Measurements from ENCODE around the gene CTSL.

CTSL gene

DNA sequence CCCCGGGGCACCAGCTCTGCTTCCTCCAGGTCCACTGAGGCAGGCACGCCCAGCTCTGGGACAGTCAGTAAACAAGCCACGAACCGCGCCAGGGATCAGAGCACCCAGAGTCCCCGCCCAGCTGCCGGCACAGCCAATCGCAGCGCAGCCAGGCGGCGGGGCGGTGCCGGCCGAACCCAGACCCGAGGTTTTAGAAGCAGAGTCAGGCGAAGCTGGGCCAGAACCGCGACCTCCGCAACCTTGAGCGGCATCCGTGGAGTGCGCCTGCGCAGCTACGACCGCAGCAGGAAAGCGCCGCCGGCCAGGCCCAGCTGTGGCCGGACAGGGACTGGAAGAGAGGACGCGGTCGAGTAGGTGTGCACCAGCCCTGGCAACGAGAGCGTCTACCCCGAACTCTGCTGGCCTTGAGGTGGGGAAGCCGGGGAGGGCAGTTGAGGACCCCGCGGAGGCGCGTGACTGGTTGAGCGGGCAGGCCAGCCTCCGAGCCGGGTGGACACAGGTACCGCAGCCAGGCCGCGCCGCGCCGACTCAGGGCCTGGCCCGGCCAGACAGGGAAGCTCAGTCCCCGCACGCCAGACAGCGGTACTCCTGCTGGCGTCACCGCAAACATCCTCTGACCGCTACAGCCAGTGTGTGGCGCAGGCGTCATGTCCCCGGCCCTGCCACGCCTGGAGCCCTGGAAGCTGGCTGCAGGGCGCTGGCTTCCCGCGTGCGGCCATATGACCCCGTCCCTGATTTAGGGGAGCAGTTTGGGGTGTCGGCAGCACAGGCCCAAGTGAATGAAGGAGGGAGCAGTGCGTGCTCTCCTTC lies at the start of gene CTSL:
Gene CTSL, plus strand, starts transcription at position 220 of the 810 bp plus-strand sequence. CDS start 1,485 bp downstream, outside the sequence.
- DNase-seq (ENCODE audit: low read depth in 2 of 2), result peak; percentile 35 to 49

DNA sequence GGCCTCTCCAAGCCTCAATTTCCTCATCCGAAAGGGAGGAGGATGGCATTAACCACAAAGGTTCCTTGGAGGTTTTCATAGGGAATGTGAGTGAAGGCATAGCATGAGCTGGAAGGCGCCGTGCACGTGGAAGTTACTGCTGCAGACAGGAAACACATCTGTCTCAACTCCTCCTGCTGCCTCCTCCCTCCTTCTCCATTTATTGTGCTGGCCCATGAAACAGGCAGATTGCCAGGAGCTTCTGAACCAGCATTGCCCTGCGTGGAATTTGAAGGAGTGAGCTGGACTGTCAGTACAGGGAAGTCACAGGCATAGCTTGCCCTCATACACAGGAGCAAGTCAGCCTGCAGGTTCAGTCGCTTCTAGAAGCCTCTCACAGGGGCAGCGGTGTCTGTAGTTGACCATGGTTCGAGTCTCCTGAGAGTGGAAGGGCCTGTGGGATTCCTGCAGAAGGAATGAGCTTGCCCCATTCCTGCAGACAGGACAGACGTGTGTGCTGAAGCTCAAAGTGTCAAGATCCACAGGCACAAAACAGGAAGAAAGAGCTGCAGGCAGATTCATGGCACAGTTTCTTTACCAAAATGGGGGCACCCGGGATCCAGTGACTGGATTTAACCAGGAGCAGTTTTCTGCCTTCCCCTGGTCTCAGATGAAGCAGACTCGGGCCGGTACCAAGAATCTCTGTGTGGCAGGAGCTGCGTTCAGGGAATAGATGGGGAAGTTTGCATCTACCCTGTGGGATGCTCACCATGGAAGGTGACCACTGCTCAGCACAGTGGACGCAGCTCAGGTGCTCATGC lies 48.7 kb upstream of the CTSL start:
- DNase-seq (ENCODE audit: low read depth in 2 of 2), result no peak

GRCh38 chr9:87677776-87678587 lies 47.9 kb upstream of the CTSL start:
- no peak for DNase-seq (ENCODE audit: low read depth in 2 of 2)

DNA sequence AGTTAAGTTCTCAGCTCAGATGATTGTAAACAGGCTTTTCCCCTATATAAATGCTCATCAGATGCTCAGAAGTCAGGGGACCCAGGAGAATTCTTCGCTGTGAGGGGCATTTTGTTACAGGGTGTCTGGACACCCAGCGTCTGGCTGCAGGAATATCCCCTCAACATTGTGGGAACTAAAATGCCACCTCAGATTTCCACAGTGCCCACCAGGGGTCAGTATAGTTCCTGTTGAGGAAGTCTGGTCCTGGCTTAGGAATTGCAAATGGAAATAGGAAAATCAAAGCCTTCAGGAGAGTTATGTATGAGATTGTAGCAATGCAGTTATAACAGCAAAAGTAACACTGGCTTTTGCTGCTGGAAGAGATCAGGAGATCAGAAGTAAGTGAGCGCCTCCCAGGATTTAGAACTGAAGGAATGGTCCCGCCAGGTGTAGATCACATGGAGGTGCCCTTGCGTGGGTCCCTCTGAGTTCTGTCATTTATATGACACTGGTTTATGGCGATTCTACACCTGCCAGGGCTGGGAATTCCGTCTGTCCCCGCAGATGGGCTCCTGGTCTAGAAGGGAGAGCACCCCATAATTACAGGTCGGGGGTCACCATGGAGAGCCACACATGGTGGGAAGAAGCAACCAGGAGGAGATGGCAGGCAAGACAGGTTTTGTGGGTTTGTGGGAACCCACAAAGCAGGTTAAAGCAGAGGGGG lies 47.1 kb upstream of the CTSL start:
- DNase-seq (ENCODE audit: low read depth in 2 of 2), result peak in 1 of 2 donors; percentile 22

DNA sequence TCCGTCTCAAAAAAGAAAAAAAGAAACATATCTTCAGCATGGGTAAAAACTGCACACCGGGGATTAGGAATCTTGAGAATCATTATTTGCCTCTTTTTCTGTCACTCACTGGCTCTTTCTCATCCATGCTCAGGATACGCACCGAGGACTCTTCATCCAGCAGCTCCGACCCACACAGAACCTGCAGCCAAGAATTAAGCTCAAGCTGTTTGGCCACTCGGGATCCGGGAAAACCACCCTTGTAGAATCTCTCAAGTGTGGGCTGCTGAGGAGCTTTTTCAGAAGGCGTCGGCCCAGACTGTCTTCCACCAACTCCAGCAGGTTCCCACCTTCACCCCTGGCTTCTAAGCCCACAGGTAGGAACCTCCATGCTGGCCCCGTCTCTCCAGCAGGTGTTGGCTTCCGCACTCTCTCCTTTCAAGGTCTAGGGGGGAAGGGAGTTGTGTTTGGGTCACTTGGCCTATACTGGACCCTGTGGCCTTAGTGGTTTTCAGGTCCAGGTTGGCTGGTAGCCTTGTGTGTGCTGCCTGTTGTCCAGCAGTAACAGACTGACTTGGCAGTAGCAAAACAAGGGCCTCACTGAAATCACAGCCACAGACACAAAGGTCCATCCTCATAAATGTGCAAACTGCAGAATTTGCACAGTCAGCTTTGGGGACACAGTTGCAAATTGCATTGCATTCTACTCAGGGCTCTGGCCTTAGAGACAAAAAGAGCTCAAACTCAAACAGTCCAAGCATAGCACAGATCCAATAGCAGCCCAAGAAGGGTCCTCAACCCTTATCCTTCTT lies 44.5 kb upstream of the CTSL start:
- no peak for DNase-seq (ENCODE audit: low read depth in 2 of 2)

DNA sequence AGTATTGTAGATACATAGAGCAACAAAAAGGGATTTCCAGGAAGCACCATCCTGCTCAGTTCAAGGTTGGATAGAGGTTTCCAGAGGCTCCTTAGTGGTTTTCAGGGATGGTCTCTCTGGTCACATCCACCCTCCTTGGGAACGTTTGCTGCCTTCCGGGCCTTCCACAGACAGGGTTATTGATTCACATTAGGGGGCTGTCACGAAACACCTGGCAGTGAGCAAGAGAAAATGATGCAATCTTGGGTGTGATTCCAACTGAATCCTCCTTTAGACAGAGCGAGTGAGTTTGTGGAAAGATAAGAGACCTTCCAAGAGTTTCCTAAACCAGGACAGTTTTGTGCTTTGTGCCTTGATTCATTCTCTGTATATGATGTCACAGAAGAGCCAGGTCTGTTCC lies 43.8 kb upstream of the CTSL start:
- no peak for DNase-seq (ENCODE audit: low read depth in 2 of 2)

GRCh38 chr9:87682618-87683017 lies 43.3 kb upstream of the CTSL start:
- no peak for DNase-seq (ENCODE audit: low read depth in 2 of 2)

GRCh38 chr9:87683751-87684626 lies 41.9 kb upstream of the CTSL start:
- no peak for DNase-seq (ENCODE audit: low read depth in 2 of 2)

GRCh38 chr9:87684627-87685219 lies 41.2 kb upstream of the CTSL start:
- no peak for DNase-seq (ENCODE audit: low read depth in 2 of 2)

- no peak for DNase-seq (ENCODE audit: low read depth in 2 of 2)
Observed at GRCh38 chr9:87685441-87685840, 40.5 kb upstream of the CTSL start.

DNA sequence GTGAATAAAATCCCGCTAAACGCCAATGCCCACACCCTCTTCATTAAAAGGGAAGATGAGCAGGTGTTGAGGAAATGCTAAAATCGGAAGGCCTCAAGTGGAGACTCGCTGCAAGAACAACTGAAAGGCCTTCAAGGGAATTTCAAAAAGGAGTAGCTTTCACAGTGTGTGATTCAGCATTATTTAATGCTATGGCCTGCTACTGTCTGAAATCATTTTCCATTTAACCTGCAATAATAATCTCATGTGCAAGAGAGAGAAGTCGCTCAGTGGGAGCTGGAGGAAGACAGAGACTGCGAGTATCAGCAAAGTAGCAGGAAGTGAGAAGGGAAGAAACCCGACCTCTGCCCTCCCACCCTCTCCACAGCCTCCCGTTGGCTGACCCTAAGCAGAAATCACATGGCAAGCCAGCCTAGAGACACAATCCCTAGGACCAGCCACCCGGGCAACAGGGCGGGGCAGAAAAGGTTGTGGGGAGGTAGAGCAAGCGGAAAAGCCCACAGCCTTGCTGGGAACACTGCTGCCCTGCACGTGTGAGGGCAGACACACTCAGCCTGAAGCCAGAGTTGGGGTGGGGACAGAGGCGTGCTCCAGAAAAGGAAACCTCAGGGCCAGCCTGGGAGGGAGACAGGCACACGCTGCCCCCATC lies 39.9 kb upstream of the CTSL start:
- no peak for DNase-seq (ENCODE audit: low read depth in 2 of 2)

DNA sequence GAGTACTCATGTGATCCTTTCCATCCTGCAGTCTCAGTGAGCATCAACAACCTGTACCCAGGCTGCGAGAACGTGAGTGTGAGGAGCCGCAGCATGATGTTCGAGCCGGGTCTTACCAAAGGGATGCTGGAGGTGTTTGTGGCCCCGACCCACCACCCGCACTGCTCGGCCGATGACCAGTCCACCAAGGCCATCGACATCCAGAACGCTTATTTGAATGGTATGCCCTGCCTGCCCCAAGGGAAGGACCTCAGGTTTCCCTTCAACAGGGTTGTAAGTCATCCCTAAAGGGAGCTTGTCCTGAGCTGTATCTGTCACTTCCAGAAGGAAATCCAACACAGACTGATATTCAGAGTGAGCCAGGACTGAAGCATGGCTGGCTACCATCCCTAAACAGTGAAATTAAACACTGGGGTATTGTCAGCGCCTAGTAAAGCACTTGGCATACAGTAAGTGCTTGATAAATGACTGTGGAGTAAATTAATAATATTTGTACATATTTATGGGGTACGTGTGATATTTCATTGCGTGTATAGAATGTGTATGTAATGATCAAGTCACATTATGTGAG lies 39.3 kb upstream of the CTSL start:
- no peak for DNase-seq (ENCODE audit: low read depth in 2 of 2)

- DNase-seq (ENCODE audit: low read depth in 2 of 2), result no peak
Observed at GRCh38 chr9:87687207-87687606, 38.7 kb upstream of the CTSL start.

- DNase-seq (ENCODE audit: low read depth in 2 of 2), result no peak
Observed at GRCh38 chr9:87694236-87694755, 31.6 kb upstream of the CTSL start.

- no peak for DNase-seq (ENCODE audit: low read depth in 2 of 2)
Observed at GRCh38 chr9:87695523-87695922, 30.4 kb upstream of the CTSL start.

DNA sequence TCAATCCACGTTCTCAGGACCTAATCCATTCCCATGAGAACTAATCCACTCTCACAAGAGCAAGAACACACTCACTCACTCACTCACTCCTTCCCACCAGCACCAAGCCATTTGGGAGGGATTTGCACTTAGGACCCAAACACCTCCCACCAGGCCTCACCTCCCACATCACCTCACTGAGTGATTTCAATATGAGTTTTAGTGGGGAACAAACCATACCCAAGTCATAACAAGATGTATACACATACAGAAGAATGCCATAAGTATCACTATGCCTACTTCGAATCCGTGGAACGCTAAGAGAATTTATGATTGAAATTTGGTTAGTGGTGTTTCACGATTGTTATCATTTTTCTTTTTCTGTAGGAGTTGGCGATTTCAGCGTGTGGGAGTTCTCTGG lies 29.3 kb upstream of the CTSL start:
- no peak for DNase-seq (ENCODE audit: low read depth in 2 of 2)

DNA sequence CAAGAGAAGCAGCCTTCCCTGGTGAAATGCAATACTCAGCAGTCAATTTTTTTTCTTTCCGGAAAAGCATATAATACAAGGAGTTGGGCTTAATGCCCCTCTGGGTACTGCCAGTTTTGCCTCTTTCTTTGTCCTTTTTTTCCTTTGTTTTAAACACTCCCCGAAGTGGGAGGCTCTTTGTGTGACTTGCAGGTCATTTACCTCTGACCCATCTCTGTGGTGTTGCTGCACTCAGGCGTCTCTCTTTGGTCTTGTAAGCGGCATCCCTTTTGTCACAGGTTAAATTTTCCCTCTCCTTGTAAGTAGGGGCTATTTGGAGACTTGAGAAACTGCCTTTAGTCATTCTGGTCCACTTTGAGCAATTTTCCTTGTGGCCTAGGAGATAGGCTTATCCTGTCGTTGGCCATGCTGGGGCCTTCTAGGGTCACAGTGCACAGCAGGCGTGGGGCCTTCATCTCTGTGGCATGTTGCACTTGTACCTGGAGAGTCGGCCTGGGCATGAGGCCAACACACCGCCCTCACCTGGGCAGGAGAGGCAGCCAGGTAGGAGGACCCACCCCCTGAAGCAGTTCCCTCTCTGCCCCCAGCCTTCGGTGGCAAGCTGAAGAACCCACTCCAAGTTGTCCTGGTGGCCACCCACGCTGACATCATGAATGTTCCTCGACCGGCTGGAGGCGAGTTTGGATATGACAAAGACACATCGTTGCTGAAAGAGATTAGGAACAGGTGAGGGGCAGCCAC lies 27.7 kb upstream of the CTSL start:
- no peak for DNase-seq (ENCODE audit: low read depth in 2 of 2)

- no peak for DNase-seq (ENCODE audit: low read depth in 2 of 2)
Observed at GRCh38 chr9:87699835-87700234, 26.1 kb upstream of the CTSL start.
